Sigmoid colon (tissue), 4 donors: ENCODE data around the gene ATP2B2.

Experiments used
- POLR2A ChIP-seq, 2 donors: fragments of 450-650 bp; IDR thresholded peaks; one replicate each; pipeline ENCODE4 v1.6.1; 2016; ENCODE audit warnings: antibody characterized with exemption in 2 of 2, mild to moderate bottlenecking in 2 of 2, moderate library complexity in 2 of 2
- POLR2AphosphoS5 ChIP-seq, 4 donors: sonication (generic); formaldehyde crosslinking; IDR thresholded peaks; one replicate each; pipeline ENCODE4 v1.6.1; 2017; ENCODE audit warnings: antibody characterized with exemption in 4 of 4
- TF ChIP-seq, protein P1 (sequence below), 4 experiments: fragments of 450-650 bp in 3 of 4; fragments of 200-600 bp in 1 of 4; IDR thresholded peaks; one replicate each; pipeline ENCODE4 v1.5.1; 2016 to 2019; ENCODE audit warnings: antibody characterized with exemption in 4 of 4, mild to moderate bottlenecking in 3 of 4, moderate library complexity in 2 of 4

DNA sequence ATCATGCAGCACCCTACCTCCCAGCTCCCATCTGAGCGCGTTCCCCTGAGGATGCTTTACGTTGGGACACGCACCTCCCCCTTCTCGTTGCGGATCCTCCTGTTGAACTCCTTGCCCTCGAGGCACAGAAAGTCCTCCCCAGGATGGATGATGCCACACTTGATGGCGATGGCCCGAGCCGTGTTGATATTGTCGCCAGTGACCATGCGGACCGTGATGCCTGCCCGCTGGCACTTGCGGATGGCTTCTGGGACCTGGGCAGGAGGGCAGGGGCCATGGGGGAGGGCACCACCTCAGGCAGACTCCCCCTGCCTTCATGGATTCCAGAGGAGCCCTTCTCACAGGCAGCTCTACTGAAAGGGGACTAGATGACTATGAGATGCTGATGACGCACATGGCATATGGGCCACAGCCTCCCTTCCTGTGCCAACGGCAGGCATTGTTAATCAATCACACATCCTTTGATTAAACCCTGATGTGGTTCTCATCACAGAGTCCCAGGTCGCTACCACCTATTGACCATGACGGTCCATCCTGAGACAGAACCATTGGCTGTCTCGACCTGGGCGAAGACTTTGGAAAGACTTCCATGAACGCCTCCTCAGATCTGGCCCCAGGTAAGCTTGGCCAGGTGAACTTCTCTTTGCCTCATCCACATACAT lies 154.9 kb downstream of the ATP2B2 start:
- TF ChIP-seq POLR2A (IDR thresholded peaks at IDR 0.05) = no peak
- TF ChIP-seq, protein P1, sequence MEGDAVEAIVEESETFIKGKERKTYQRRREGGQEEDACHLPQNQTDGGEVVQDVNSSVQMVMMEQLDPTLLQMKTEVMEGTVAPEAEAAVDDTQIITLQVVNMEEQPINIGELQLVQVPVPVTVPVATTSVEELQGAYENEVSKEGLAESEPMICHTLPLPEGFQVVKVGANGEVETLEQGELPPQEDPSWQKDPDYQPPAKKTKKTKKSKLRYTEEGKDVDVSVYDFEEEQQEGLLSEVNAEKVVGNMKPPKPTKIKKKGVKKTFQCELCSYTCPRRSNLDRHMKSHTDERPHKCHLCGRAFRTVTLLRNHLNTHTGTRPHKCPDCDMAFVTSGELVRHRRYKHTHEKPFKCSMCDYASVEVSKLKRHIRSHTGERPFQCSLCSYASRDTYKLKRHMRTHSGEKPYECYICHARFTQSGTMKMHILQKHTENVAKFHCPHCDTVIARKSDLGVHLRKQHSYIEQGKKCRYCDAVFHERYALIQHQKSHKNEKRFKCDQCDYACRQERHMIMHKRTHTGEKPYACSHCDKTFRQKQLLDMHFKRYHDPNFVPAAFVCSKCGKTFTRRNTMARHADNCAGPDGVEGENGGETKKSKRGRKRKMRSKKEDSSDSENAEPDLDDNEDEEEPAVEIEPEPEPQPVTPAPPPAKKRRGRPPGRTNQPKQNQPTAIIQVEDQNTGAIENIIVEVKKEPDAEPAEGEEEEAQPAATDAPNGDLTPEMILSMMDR (IDR thresholded peaks at IDR 0.05) = no peak
- TF ChIP-seq POLR2AphosphoS5 (IDR thresholded peaks at IDR 0.05) = no peak
